HG02763 (cell line): ENCODE data around the gene OSBPL8.
"Not testable (repeated sequence)": the region's sequence is repeated elsewhere in the genome, so short reads cannot be mapped to it uniquely, and the experiment has no call there.

Experiments used
- ATAC-seq: cut with Tn5 transposase; IDR thresholded peaks from one replicate; pipeline ENCODE4 v1.9.1; 2021; ENCODE audit warnings: mild to moderate bottlenecking, moderate library complexity; ENCODE audit not compliant: unreplicated experiment

The OSBPL8 gene

DNA sequence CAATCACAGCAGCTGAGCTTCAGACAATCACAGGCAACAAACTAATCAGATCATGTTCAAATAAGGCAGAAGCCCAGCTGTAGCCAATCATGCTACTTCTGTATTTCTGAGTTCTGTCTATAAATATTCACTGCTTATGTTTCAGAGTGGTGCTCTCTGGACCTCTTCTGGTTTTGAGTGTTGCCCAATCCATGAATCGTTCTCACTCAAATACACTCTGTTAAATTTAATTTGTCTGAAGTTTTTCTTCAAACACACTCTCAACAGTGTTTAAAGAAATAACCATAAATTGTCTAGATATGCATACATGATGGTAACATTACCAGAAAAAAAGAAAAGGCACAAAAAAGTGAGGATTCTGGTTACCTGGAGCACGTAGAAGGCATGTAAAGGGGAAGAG lies 133.4 kb downstream of the OSBPL8 start:
- ATAC-seq: no peak

DNA sequence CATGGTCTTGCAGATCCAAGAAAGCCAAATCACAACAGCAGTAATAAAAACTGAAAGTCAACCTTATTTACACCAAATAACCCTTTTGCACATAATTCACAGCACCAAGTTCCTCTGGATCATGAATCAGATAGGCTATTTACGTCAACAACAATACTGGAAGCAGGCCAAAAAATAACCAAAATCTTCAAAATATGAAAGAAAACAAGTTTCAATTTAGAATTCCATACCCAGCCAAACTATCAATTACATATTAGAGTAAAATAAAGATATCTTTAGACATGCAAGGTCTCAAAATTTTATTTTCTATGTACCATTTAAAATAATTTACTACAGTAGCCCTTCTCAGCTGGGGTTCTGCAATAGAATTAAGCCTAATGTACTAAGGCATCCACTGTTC lies 134.6 kb downstream of the OSBPL8 start:
- ATAC-seq: no peak

DNA sequence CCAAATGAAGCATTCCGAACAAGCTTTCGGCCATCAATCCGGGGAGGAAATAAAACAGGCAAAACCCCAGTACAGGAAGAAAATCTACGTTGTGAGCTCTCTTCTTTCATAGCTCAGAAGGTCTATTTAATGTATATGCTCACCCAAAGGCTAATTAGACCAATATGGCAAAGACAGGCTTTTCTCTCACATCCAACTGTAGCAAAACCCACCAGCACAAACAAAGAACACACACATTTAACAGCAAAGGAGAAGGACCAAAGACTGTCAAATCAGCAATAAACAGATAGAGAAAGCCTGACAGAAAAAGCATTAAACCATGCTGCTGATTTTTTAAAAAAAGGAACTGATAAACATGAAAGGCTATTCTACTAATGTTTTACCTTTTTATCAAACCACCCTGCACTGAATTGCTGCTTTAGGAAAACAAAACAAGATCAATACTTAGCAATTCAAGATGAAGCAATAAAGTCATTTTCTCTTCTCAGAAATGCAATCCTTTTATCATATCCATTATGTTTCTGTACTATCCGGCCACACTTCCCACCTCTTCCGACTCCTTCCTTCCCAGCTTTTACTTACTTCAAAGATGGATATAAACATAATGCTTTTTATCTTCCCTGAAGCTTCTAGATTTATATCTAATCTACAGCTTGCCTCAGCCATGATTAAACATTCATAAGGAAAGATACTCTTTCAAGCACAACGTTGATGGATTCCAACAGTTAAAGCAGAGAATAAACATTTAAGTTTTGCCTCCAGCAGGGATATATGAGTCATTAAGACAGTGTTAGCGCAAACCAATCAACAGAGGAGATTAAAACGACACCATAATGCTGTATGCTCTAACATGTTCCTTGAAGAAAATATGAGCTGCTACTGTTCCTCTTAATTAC lies 136.8 kb downstream of the OSBPL8 start:
- no peak for ATAC-seq

DNA sequence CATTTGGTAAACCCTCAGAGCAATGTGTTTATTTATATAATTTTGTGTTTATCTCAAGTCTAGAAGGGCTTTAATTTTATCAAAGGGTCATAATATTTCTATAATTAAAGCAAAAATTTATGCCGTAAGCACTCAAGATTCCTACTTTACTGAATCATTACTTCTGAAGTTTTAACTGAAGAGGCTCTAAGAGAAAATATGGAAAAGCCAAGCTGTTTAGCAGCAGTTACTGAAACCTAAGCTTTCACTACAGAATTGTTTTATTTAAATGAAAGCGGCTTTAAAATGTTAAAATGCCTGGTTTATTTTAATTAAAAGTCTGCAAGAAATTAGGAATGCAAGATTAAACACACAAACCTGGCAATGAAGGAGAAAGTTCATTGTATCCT lies 137.4 kb downstream of the OSBPL8 start:
- no peak for ATAC-seq

DNA sequence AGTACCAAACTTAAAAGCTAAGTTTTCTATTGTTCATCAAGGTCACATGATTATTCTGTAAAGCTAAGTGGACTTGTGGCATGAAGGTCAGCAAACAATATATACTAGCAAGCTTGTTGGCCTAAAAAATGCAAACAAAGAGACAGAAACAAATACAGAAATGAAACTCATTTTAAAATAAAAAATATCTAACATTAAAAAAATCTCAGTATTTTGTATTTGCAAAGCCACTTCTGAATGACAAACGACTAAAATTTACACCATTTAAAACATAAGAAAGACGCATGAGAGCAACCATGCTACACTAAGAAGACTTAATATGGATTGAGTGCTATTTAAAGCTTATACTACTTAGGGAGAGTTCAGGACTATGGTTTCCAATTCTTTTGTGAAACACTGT lies 138.5 kb downstream of the OSBPL8 start:
- ATAC-seq: no peak

DNA sequence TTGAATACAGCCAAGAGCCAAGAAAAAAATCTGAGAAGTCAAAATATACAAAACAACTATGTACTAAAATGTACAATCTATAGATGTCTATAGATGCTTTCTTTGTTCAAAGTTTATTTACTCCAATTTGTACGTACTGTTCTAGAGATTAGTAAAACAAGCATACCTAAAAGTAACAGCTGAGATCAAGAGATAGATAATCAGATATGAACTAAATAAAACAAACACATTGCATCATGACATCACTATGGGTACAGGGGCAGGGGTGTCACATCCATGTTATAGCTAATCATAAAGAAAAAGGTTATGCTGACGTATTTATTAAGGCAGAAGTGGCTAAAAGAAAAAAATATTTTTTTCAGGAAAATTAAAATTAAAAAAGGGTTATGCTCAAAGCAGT lies 139.3 kb downstream of the OSBPL8 start:
- no peak for ATAC-seq

DNA sequence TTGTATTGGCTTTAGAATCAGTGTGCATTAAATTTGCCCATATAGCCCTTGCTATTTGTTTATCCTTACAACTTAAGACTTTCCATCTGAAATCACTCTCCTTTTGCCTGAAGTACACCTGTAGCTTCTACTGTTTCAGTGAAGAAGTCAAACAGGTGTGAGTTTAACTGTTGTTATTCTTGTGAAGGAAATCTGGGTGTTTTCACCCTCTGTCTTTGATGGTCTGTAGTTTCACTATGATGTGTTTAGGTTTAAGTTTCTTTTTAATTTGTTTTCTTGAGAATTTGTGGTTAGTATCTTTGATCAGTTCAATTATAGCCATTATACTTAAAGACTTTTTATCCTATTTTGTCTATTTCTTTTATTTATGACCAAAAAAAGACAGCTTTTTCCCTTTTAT lies 142.5 kb downstream of the OSBPL8 start:
- no peak for ATAC-seq

DNA sequence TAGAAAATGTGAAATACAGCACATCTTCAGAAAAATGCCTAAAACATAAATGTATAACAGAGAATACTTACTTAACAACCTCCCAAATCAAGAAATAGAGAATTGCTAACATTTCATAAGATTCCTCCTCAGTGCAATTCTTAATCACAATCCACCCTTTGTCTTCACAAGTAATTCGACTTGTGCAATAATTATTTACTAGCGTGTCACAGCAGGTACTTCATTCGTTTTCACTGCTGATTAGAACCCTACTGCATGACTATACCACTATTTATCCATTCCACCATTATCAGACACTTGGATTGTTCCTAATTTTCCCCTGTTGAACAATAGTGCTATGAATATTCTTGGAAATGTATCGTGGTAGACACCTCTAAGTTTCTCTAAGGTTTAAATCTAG lies 146.4 kb downstream of the OSBPL8 start:
- ATAC-seq: no peak

DNA sequence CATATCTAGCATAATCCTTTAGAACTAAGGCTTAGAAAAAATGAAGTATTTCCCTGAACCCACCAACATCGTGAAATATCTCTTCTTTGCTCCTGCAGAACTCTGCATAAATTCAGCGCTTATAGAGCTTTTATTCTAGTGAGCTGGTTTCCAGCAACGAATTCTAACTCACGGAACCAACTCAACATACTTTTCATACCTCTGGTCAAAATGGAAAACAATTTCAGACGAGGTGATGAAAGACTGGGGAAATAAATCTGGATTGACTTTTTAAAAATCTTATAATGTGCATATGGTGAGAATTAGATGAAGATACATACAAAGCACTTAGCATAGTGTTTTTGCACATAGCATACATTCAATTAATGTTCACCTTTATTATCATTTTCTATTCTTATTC lies 148.8 kb downstream of the OSBPL8 start:
- ATAC-seq: no peak

DNA sequence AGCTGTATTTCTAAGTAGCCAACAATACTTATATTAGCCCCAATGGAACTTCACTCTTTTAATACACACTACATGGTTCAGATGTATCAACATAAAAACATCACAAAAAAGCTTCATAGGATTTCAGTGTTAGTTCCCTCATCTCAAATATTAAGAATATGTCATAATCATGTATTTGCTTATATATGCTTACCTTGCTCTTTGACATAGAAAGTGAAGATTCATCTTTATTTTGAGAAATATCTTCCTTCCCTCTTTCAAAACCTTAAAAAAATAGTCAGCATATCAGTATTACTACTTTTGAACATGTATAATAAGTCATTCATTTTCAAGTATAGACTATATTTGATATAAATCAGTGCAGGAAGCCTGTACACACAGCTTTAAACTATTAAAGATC lies 149.2 kb downstream of the OSBPL8 start:
- ATAC-seq: no peak

DNA sequence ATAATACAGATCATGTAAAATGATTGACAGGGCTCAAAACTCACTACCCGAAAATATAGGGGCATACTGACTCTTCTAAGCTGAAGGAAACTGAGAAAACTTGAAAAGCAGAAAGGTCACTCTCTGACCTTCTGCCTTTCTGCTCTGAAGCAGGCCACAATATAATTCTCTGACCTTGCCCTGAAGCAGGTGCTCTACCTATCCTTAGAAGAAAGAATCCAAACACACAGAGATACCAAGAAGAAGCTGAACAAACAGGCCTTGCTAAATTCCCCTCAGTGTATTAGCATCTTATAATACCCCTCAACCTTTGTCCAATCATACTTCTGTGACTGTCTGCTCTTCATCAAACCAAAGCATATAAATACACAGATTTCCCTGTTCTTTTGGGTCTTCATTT lies 150.5 kb downstream of the OSBPL8 start:
- ATAC-seq: no peak

DNA sequence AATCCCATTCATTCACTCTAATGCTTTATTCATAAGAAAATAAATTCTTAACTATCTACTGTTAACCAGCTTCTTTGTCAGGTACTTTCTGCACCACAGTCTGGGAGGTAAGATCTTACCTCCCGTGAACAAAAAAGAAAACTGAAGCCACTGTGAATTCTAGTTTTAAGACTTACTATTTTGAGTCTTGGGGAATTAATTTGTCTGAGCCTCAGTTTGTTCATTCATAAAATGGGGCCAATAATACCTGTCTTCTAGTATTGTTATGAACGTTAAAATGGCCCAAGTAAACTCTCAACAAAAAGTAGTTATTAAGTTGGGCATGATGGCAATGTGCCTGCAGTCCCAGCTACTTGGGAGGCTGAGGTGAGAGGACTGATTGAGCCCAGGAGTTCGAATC lies 151.9 kb downstream of the OSBPL8 start:
- ATAC-seq: no peak

DNA sequence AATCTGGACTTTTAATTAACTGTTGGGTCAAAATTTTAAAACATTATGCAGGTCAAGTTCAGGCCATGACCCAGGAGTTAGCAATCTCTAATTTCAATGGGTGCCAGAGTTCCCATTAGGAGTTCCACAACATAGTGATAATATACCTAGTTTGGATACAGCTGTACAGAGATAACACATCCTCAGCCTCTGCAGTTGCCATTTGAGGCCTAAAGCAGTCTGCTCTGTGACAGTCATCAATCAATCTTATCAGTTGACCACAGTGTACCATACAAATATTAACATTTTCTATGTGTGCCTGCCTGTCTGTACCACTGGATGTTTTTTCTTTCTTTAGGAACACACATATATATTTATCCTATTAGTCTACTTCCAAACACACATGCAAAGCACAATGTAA lies 157.3 kb downstream of the OSBPL8 start:
- no peak for ATAC-seq

DNA sequence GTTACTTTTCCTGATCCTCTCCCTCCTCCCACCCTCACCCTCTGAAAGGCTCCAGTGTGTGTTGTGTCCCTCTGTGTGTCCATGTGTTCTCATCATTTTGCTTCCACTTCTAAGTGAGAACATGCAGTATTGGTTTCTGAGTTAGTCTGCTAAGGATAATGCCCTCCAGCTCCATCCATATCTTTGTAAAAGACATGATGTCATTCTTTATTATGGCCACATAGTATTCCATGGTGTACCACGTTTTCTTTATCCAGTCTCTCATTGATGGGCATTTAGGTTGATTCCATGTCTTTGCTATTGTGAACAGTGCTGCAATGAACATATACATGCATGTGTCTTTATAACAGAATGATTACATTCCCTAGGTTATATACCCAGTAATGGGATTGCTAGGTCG lies 159.4 kb downstream of the OSBPL8 start:
- ATAC-seq: no peak

DNA sequence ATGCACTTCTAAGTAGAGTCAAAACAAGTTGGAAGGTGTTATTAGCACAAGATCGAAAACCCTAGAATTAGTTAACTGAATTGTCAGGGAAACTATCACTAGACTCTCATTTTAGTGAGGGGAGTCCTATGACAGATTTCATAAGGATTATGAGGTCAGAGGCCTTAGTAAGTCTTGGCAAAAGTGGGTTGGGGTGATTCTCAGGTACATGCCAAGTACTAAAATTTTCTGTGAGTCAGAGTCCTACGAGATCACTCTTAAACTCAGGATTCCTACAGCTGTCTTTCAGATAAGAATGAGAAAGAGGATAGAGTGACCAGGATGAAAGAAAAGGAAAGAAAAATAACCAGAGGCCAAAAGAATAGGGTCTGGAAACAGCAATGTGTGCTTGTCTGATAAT lies 160.5 kb downstream of the OSBPL8 start:
- no peak for ATAC-seq

DNA sequence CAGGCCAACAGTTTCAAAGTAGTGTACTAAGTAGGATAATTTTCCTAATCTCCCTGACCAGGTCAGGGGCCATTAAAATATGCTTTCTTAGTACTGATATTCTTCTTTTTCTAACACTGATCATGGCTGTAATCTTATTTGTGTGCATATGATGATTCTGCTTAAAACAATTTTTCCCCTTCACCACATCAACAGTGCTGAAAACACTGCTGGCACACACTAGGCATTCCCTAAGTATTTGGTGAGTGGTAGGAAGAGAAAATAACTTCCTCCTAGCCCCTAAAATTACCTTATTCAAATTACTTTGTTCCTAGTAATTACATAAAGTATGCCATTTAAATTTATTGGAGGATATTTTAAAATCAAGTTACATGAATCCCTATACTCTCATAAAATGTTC lies 161.5 kb downstream of the OSBPL8 start:
- no peak for ATAC-seq

DNA sequence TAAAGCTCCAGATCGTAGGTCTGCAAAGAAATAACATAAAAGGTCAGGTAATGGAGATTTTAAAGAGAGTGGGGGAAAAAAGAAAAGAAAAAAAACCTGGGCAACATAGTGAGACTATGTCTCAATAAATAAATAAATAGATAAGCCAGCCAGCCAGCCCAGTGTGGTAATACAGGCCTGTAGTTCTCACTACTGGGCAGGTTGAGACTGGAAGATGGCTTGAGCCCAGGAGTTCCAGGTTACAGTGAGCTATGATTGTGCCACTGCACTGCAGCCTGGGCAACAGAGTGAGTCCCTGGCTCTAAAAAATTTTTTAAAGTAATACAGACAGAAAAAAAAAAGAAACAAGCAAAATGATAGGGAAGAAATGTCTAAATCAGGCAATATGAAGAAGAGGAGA lies 168.1 kb downstream of the OSBPL8 start:
- no peak for ATAC-seq

DNA sequence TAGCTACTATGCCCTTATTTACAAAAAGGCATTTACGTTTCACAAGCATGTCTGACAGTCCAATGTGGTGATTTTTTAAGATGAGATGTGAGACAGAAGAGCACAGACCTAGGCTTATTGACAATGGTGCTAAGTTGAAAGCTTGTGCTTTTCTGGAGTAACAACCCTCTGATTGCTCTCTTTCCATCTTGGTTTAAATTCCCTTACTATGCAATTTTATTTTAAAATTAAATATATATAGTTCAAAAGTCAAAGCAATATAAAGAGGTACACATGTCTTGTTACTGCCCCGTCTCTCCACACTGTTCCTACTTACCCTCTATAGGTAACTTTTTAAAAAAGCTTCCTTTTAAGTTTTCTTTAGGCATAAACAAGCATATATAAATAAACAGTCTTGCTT lies 172.0 kb downstream of the OSBPL8 start:
- no peak for ATAC-seq

DNA sequence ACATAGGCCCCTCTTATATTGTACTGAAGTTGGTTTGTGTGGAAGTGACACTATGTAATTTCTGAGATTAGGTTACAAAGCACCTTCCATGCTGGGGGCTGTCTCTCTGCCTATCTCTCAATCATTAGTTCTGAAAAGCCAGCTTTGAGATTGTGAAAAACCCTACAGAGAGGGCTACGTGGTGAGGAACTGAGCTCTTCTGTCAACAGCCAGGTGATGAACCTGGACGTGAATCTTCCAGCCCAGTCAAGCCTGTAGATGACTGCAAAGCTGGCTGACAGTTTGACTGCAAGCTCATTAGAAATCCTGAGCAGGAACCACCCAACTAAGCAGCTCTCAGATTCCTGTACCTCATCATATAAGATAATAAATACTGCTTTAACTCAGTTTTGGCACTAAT lies 175.0 kb downstream of the OSBPL8 start:
- no peak for ATAC-seq

DNA sequence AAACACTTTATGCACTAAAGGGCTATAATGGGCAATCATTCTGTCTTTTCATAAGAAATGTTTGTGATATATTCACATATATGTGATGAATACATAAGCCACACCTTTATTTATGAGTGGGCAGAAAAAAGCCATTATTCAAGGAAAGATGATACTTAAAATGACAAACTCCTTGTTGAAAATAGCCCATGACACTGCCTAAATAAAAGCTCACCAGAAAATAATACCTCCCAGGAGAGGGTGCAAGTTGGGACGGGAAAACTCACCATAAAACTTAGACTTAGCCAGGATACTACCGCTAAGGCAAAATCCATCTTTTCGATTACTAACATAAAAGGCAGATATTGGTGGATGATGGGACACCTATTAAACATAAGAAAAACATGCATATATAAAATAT lies 175.6 kb downstream of the OSBPL8 start:
- no peak for ATAC-seq

DNA sequence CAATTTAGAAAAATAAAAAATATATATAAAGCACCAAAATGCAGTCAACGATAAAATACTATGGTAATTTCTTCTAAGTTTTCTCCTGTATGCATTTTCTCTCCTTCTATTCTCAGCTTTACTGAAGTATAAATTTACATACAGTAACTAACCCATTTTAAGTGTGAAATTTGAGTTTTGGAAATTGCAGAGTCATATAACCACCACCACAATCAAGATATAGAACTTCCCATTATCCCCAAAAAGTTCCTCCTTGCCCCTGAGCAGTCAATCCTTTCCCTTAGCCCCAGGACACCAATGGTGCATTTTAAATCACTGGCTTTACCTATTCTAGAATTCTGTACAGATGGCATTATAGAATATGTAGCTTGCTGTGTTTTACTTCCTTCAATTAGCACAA lies 180.3 kb downstream of the OSBPL8 start:
- no peak for ATAC-seq

DNA sequence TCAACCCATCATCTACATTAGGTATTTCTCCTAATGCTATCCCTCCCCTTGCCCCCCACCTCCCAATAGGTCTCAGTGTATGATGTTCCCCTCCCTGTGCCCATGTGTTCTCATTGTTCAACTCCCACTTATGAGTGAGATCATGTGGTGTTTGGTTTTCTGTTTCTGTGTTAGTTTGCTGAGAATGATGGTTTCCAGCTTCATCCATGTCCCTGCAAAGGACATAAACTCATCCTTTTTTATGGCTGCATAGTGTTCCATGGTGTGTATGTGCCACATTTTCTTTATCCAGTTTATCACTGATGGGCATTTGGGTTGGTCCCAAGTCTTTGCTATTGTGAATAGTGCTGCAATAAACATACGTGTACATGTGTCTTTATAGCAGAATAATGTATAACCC lies 182.7 kb downstream of the OSBPL8 start:
- ATAC-seq: not testable (repeated sequence)

DNA sequence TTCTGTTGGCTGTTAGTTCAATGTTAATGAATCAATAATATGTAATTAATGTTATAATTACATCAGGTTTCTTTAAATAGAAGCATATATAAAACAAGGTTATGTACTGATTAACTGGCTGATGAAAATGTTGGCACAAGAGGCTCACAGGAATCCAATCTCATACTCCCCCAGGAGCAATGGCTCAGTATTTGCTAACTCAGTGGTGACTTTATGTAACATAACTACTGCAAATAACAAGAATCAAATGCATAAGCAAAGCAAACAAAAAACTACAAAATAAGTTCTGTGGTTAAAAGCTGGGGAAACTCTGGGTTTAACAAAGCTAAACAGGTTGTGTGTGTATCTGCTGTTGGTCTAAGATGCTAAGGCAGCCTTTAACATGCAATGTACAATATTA lies 183.6 kb downstream of the OSBPL8 start:
- no peak for ATAC-seq
